ENCODE measurements around the gene PTPN14. TPM values are rescaled to one million over a fixed set of nuclear protein-coding genes. Genes with fewer than 3 reads are reported as not detected.
A peak's percentile ranks its signal among the peaks of the same experiment; 100 is the strongest.
"Not testable (repeated sequence)": the region's sequence is repeated elsewhere in the genome, so short reads cannot be mapped to it uniquely, and the experiment has no call there.

The PTPN14 gene
- total RNA-seq (10 to 100 TPM; 23.5 to 71.6 (median 45.5) TPM), polyA plus RNA-seq (1 to 10 TPM; 5.0 to 7.2 TPM)
- long read RNA-seq, donor 1, partial matches to known transcripts, result 6 of 13 reads
- long read RNA-seq, donor 1, other reads (novel, unspliced or antisense), result 7 of 13 reads
- long read RNA-seq, donor 2, full-length matches to known transcripts, result 5 of 21 reads
- long read RNA-seq, donor 2, partial matches to known transcripts, result 7 of 21 reads
- long read RNA-seq, donor 2, other reads (novel, unspliced or antisense), result 9 of 21 reads
- long read RNA-seq, donor 3, full-length matches to known transcripts, result 6 of 38 reads
- long read RNA-seq, donor 3, partial matches to known transcripts, result 14 of 38 reads
- long read RNA-seq, donor 3, other reads (novel, unspliced or antisense), result 18 of 38 reads

DNA sequence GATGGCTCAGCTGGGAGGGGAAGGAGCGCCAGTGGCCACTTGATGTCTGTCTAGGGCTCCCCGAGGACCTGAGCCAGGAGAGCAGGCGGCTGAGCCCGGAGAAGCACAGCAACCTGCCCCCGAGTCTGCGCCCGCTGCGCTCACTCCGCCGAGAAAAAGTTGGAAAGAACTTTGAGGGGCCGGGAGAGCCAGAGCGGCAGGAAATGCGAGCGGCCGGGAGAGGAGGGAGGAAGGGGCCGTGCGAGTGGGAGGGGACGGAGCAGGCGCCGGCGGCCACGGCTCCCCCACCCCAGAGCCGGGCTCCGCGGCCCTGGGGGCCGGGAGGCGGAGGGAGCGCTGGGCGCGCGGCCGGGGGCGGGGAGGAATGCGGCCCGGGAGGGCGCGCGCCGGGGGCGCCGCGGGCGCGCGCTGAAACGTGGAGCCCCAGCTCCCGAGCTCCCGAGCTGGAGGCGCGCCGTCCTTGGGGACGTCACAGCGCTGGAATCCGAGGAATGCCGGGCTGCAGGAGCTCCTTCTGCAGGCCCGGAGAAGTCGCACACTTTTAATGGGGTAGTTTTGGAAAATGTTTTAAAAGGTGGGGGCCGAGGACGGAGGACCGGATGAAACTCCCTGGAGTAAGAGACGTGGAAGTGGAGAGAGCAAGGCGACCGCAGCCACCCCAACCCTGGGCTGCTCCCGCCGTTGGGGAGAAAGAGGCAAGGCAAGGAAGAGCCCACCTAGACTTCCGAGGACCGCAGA is at the start of gene PTPN14:
Gene PTPN14 (minus strand): TSS at position 167 of the 738 bp plus-strand sequence. CDS start 86,799 bp downstream, outside the sequence.
- H3K4me3 ChIP-seq, result peak within 1 kb of the TSS; percentile 63 to 95 (median 88)
- intact Hi-C loops (cut with DNase I), result loop anchor here in 6 of 10 donors (5.0 to 10.0 kb wide), 7 partner anchors 51 to 219 kb away; partner anchors contain the start of gene CENPF (in 1 of the 6)
- TF ChIP-seq, protein P1, sequence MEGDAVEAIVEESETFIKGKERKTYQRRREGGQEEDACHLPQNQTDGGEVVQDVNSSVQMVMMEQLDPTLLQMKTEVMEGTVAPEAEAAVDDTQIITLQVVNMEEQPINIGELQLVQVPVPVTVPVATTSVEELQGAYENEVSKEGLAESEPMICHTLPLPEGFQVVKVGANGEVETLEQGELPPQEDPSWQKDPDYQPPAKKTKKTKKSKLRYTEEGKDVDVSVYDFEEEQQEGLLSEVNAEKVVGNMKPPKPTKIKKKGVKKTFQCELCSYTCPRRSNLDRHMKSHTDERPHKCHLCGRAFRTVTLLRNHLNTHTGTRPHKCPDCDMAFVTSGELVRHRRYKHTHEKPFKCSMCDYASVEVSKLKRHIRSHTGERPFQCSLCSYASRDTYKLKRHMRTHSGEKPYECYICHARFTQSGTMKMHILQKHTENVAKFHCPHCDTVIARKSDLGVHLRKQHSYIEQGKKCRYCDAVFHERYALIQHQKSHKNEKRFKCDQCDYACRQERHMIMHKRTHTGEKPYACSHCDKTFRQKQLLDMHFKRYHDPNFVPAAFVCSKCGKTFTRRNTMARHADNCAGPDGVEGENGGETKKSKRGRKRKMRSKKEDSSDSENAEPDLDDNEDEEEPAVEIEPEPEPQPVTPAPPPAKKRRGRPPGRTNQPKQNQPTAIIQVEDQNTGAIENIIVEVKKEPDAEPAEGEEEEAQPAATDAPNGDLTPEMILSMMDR (IDR thresholded peaks at IDR 0.05), result peak in 7 of 9 donors; percentile 23 to 69 (median 35)
- 0% methylated on average over 46 to 67 of the region's 67 CpGs for WGBS, 2 donors
- H3K4me1 ChIP-seq, result peaks cover 5 to 52% (median 44%) of the 10 kb centered on the region in 9 donors
- DNase-seq (peak; percentile 89), ATAC-seq (peak; percentile 88 to 94 (median 90))
- H3K27ac ChIP-seq, result peak within 1 kb of the TSS; percentile 92 to 99 (median 98)
- no peaks in the 10 kb centered on the region for H3K36me3 ChIP-seq
- no peaks in the 10 kb centered on the region for H3K9me3 ChIP-seq
- H3K27me3 ChIP-seq, result peaks cover 0 to 32% (median 0%) of the 10 kb centered on the region in 7 donors

DNA sequence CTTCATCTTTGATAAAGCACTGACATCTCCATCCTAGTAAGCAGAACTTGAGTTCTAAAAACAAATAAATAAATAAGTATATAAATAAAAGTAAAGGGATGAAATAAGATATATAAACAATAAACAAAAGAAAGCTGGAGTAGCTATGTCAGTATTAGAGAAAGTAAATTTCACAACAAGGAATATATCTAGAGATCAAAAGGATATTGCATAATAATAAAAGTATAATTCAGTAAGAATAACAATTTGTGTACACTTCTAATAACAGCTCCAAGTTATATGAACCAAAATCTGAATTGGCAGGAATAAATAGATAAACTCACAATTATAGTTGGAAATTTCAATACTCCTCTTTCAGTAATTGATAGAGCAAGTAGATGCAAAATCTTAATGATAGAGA is 41.8 kb upstream of the PTPN14 start:
- Histone ChIP-seq H3K27me3 (no peaks in the 10 kb centered on the region), H3K4me3 (no peak overlapping the region), H3K4me1 (no peaks in the 10 kb centered on the region), H3K36me3 (no peaks in the 10 kb centered on the region), H3K27ac (no peak overlapping the region), H3K9me3 (no peaks in the 10 kb centered on the region)
- no peak for ATAC-seq
- intact Hi-C loops (cut with DNase I), result no loop called here
- DNase-seq, result no peak
- TF ChIP-seq, protein P1 (IDR thresholded peaks at IDR 0.05), result no peak

DNA sequence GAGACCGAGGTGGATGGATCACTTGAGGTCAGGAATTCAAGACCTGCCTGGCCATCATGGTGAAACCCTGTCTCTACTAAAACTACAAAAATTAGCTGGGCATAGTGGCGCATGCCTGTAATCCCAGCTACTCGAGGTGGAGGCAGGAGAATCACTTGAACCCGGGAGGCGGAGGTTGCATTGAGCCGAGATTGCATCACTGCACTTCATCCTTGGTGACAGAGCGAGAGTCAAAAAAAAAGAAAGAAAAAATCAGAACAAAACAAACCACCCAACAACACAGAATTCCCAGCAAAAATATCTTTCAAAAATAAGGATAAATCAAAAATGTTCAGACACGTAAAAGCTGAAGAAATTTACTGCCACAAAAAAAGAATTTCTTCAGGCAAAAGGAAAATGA is 40.5 kb upstream of the PTPN14 start:
- H3K36me3 ChIP-seq; ATAC-seq; intact Hi-C loops (cut with DNase I); H3K27ac ChIP-seq; H3K27me3 ChIP-seq; H3K4me3 ChIP-seq; H3K9me3 ChIP-seq; H3K4me1 ChIP-seq; DNase-seq: not testable (repeated sequence)
- 88 to 89% methylated on average over 8 of the region's 8 CpGs for WGBS, 2 donors

DNA sequence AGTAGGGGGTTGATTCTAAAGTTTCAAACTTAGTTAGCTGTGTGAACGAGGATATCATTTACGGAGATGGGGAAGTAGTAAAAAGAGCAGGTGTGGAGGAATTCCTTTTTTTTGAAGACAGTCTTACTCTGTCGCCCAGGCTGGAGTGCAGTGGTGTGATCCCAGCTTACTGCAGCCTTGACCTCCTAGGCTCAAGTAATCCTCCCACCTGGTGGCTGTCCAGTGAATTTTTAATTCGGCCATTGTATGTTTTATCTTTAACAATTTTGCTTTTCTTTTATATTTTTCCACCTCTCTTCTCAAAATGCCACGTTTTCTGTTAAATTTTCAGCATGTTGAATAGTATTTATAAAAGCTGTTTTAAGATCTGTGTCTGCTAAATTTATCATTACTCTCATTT is 39.3 kb upstream of the PTPN14 start:
- no peaks in the 10 kb centered on the region for H3K27me3 ChIP-seq
- H3K4me3 ChIP-seq, result no peak overlapping the region
- no peaks in the 10 kb centered on the region for H3K4me1 ChIP-seq
- no peaks in the 10 kb centered on the region for H3K36me3 ChIP-seq
- TF ChIP-seq, protein P1 (IDR thresholded peaks at IDR 0.05), result peak in 1 of 9 donors; percentile 10
- H3K9me3 ChIP-seq, result no peaks in the 10 kb centered on the region
- intact Hi-C loops (cut with DNase I), result no loop called here
- ATAC-seq, result no peak
- H3K27ac ChIP-seq, result no peak overlapping the region
- WGBS, 2 donors, result 85 to 91% methylated on average over 5 of the region's 5 CpGs
- DNase-seq, result no peak
